RWPE2 (cell line): ENCODE results near the gene RAD21L1.

ENCODE experiments used
- ATAC-seq: fragments of 200-7000 bp; cut with Tn5 transposase; 3 replicates; pipeline ENCODE4 v1.9.1; 2021; ENCODE audit warnings: low read depth
- DNase-seq: peaks from one replicate; pipeline ENCODE4 v3.0.0-alpha.2; 2020; ENCODE audit warnings: low spot score
- H3K27ac ChIP-seq: fragments of 450-650 bp; 2 replicates; pipeline ENCODE4 v1.5.1; 2017; ENCODE audit warnings: mild to moderate bottlenecking; ENCODE audit not compliant: poor library complexity, severe bottlenecking
- H3K27me3 ChIP-seq: fragments of 250-450 bp; sonication (Bioruptor Pico); 2 replicates; pipeline ENCODE4 v1.5.1; 2021; ENCODE audit warnings: mild to moderate bottlenecking, moderate library complexity; ENCODE audit not compliant: insufficient read depth, poor library complexity, severe bottlenecking
- H3K36me3 ChIP-seq: fragments of 250-450 bp; sonication (Bioruptor Pico); 2 replicates; pipeline ENCODE4 v1.5.1; 2020; ENCODE audit warnings: low read depth, mild to moderate bottlenecking, moderate library complexity
- H3K4me1 ChIP-seq: fragments of 250-450 bp; sonication (Bioruptor Pico); 2 replicates; pipeline ENCODE4 v1.5.1; 2021; ENCODE audit warnings: mild to moderate bottlenecking, moderate library complexity; ENCODE audit not compliant: insufficient read depth, poor library complexity, severe bottlenecking
- H3K4me3 ChIP-seq: fragments of 250-450 bp; sonication (Bioruptor Pico); 2 replicates; pipeline ENCODE4 v1.5.1; 2021; ENCODE audit warnings: mild to moderate bottlenecking, moderate library complexity; ENCODE audit not compliant: severe bottlenecking
- H3K9me3 ChIP-seq: fragments of 250-450 bp; sonication (Bioruptor Pico); 2 replicates; pipeline ENCODE4 v1.5.1; 2021; ENCODE audit warnings: mild to moderate bottlenecking, moderate library complexity; ENCODE audit not compliant: severe bottlenecking
- CTCF ChIP-seq: fragments of 450-650 bp; IDR thresholded peaks from one replicate; pipeline ENCODE4 v1.5.1; 2017; ENCODE audit warnings: mild to moderate bottlenecking, moderate library complexity; ENCODE audit not compliant: poor library complexity, severe bottlenecking

Gene RAD21L1

DNA sequence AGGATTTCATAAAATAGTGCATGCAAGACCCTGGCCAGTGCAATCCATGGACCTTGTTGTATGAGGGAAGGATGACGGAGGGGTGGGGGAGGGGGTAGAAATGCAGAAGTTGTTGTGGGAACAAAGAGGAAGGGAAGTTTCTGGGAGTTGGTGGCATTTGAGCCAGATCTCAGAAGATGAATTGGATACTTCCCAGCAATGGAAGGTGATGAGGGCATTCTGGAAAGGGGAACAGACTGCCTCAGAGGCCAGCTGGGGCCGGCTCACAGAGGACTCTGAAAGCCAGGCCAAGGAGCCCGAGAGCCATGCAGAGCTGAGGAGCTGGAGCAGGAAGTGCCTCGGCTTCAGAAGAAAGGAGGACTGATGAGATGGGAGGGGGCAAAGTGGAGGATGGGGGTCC, 43.7 kb upstream of the RAD21L1 start:
- Histone ChIP-seq H3K4me1 (no peaks in the 10 kb centered on the region), H3K27me3 (peaks cover 28% of the 10 kb centered on the region), H3K36me3 (no peaks in the 10 kb centered on the region), H3K27ac (no peak overlapping the region), H3K9me3 (no peaks in the 10 kb centered on the region), H3K4me3 (no peak overlapping the region)
- DNase-seq (no peak), ATAC-seq (no peak)
- TF ChIP-seq CTCF: no peak

- Histone ChIP-seq H3K4me1 (no peaks in the 10 kb centered on the region), H3K36me3 (no peaks in the 10 kb centered on the region), H3K27me3 (peaks cover 33% of the 10 kb centered on the region), H3K9me3 (no peaks in the 10 kb centered on the region), H3K27ac (no peak overlapping the region), H3K4me3 (no peak overlapping the region)
- ATAC-seq (no peak), DNase-seq (no peak)
- no peak for TF ChIP-seq CTCF
Measured at GRCh38 chr20:1183153-1183552, 42.7 kb upstream of the RAD21L1 start.

DNA sequence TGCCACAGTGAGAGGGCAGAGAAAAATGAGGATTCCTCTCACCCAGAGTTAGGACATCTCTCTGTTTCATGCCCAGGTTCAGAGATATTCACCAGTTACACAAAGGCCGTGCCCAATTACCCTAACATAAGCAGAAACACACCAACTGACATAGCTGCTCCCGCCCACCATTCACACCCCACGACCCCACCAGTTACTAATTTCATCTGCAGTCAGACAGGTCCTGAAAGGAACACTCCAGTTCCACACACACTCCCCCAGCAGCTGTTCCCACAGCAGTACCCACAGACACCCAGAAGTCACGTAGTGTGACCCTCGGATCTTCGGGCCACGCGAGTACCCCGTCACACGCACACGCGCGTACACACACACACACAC, 41.6 kb upstream of the RAD21L1 start:
- H3K4me3 ChIP-seq: no peak overlapping the region
- no peak for ATAC-seq

DNA sequence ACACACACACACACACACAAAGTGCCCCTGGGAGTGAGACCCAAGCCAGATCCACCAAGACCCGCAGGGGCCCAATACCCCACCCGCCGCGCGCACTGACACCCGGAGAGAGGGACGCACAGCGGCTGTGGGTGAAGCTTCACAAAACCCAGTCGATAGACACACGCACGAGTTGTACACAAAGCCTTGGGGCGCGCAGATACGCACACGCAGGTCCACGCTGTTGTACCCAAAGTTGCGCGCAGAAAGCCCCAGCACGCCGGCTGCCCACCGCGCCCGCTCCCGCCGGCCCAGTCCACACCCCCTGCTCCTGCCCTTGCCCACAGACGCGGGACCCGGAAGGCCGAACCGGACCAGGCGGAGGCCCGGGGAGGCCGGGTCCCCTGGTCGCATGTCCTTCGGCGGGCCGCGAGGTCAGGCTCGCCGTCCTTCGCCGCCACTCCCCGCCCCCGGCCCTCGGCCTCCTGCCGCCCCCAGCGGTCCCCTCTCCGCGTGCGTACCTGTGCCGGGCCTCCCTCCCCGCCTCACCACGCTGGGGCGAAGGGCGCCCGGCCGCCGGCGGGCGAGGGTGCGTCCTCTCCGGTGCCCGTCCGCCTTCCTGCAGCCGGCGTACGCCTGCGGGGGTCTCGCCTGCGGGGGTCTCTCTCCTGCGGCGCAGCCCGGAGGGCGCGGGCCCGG, 41.1 kb upstream of the RAD21L1 start, which contains the start of gene TMEM74B:
TSS of gene TMEM74B (minus strand) at position 344 of the 678 bp plus-strand sequence. CDS start 1,180 bp downstream, outside the sequence.
- no peak for TF ChIP-seq CTCF
- peak; percentile 26 for ATAC-seq
- Histone ChIP-seq H3K27me3 (peaks cover 36% of the 10 kb centered on the region), H3K27ac (no peak within 1 kb of the TSS), H3K4me3 (peak within 1 kb of the TSS; percentile 26), H3K36me3 (no peaks in the 10 kb centered on the region), H3K9me3 (no peaks in the 10 kb centered on the region), H3K4me1 (no peaks in the 10 kb centered on the region)
- no peak for DNase-seq

More for the DNA sequence above, 41.6 kb upstream of the RAD21L1 start:
- DNase-seq: no peak
- Histone ChIP-seq H3K4me1 (no peaks in the 10 kb centered on the region), H3K27ac (no peak overlapping the region), H3K9me3 (no peaks in the 10 kb centered on the region), H3K36me3 (no peaks in the 10 kb centered on the region), H3K27me3 (peaks cover 35% of the 10 kb centered on the region)
- no peak for TF ChIP-seq CTCF

- Histone ChIP-seq H3K27me3 (peaks cover 36% of the 10 kb centered on the region), H3K4me3 (peak overlapping the region; percentile 26)
- DNase-seq: no peak
Measured at GRCh38 chr20:1185316-1185741, 40.5 kb upstream of the RAD21L1 start.

More at GRCh38 chr20:1185316-1185741, 40.5 kb upstream of the RAD21L1 start:
- Histone ChIP-seq H3K4me1 (no peaks in the 10 kb centered on the region), H3K36me3 (no peaks in the 10 kb centered on the region), H3K27ac (no peak overlapping the region), H3K9me3 (no peaks in the 10 kb centered on the region)
- ATAC-seq: peak; percentile 24
- no peak for TF ChIP-seq CTCF
